Esophagus muscularis mucosa (tissue), 4 donors: ENCODE results near the gene HIVEP1.

Source experiments
- CTCF ChIP-seq, 3 experiments: fragments of 200-600 bp in 2 of 3; fragments of 450-650 bp in 1 of 3; sonication (generic) in 2 of 3; IDR thresholded peaks; one replicate each; pipeline ENCODE4 v1.5.1; 2017 to 2019; ENCODE audit warnings: antibody characterized with exemption in 3 of 3, mild to moderate bottlenecking in 2 of 3, moderate library complexity in 1 of 3
- EP300 ChIP-seq: sonication (generic); formaldehyde crosslinking; IDR thresholded peaks from one replicate; pipeline ENCODE4 v1.6.1; 2017; ENCODE audit warnings: antibody characterized with exemption
- POLR2A ChIP-seq: fragments of 450-650 bp; IDR thresholded peaks from one replicate; pipeline ENCODE4 v1.6.1; 2017; ENCODE audit warnings: antibody characterized with exemption, moderate library complexity, mild to moderate bottlenecking, low read depth
- POLR2AphosphoS5 ChIP-seq, 2 donors: sonication (generic); formaldehyde crosslinking; IDR thresholded peaks; one replicate each; pipeline ENCODE4 v1.6.1; 2017; ENCODE audit warnings: antibody characterized with exemption in 2 of 2

- TF ChIP-seq CTCF (IDR thresholded peaks at IDR 0.05) (no peak), POLR2AphosphoS5 (IDR thresholded peaks at IDR 0.05) (no peak), EP300 (no peak), POLR2A (no peak)
These were observed 35.2 kb downstream of the HIVEP1 start for GRCh38 chr6:12047304-12047703.
